H1 (cell line): ENCODE data around the gene EXOC5. TPM values are rescaled to one million over a fixed set of nuclear protein-coding genes. Genes with fewer than 3 reads are reported as not detected.

Source experiments
- CTCF ChIA-PET: fragments of 300-600 bp; sonication (Branson Sonifier 250); formaldehyde crosslinking; loops from one replicate; lab custom pipeline; 2021; ENCODE audit not compliant: partially characterized antibody; lab: Charles Lee
- POLR2A ChIA-PET: fragments of 300-600 bp; sonication (Branson Sonifier 250); formaldehyde crosslinking; loops from one replicate; lab custom pipeline; 2021; ENCODE audit warnings: inconsistent platforms; ENCODE audit not compliant: partially characterized antibody; lab: Charles Lee
- DNase-seq, 2 experiments: peaks; one replicate each; pipeline versions ENCODE4 v3.0.0 to v3.0.0-alpha.2; 2010 to 2022; ENCODE audit warnings: low spot score in 2 of 2, low read depth in 1 of 2, mixed read lengths in 1 of 2
- FAIRE-seq: peaks from 2 replicates; lab custom pipeline; 2011; peaks lifted over from hg19 to GRCh38; lab: Jason Lieb, UNC
- H2AFZ ChIP-seq: 2 replicates; pipeline ENCODE4 v1.8.1; 2012; ENCODE audit warnings: low read length, inconsistent platforms
- H2AK5ac ChIP-seq: 2 replicates; pipeline ENCODE4 v1.6.1; 2013; ENCODE audit warnings: low read depth, low read length
- H2BK120ac ChIP-seq: replicated peaks from 2 replicates; pipeline ENCODE3; 2013; ENCODE audit warnings: low read depth, low read length, inconsistent platforms
- H2BK12ac ChIP-seq: 2 replicates; pipeline ENCODE4 v1.6.1; 2013; ENCODE audit warnings: low read depth, low read length
- H2BK15ac ChIP-seq: 2 replicates; pipeline ENCODE4 v1.6.1; 2013; ENCODE audit warnings: low read length
- H2BK20ac ChIP-seq: 2 replicates; pipeline ENCODE4 v1.6.1; 2013; ENCODE audit warnings: low read length
- H2BK5ac ChIP-seq: 2 replicates; pipeline ENCODE4 v1.6.1; 2013; ENCODE audit warnings: low read depth, low read length
- H3K14ac ChIP-seq: 2 replicates; pipeline ENCODE4 v1.6.1; 2013; ENCODE audit warnings: inconsistent platforms; ENCODE audit not compliant: insufficient read length
- H3K18ac ChIP-seq: 2 replicates; pipeline ENCODE4 v1.6.1; 2013; ENCODE audit warnings: low read length; ENCODE audit errors: extremely low read depth
- H3K23ac ChIP-seq: 2 replicates; pipeline ENCODE4 v1.6.1; 2013; ENCODE audit warnings: inconsistent platforms; ENCODE audit not compliant: insufficient read length
- H3K23me2 ChIP-seq: 2 replicates; pipeline ENCODE4 v1.6.1; 2013; ENCODE audit warnings: low read depth, low read length
- H3K27ac ChIP-seq: 2 replicates; pipeline ENCODE4 v1.6.1; 2011; ENCODE audit warnings: low read depth, low read length, inconsistent platforms
- H3K27me3 ChIP-seq, 4 experiments: replicated peaks in 1 of 4; 1 replicate in 1 of 4; 2 replicates in 3 of 4; pipeline versions ENCODE4 v1.6.1 to v1.8.1; 2011 to 2013; ENCODE audit warnings: low read length in 3 of 4, mild to moderate bottlenecking in 3 of 4, inconsistent platforms in 2 of 4, mixed read lengths in 2 of 4, moderate library complexity in 1 of 4; ENCODE audit not compliant: control insufficient read depth in 3 of 4, insufficient read depth in 3 of 4; ENCODE audit errors: extremely low read depth in 1 of 4
- H3K36me3 ChIP-seq, 4 experiments: 2 replicates each; pipeline versions ENCODE4 v1.6.1 to v1.8.1; 2011 to 2013; ENCODE audit warnings: mild to moderate bottlenecking in 4 of 4, low read length in 3 of 4, moderate library complexity in 2 of 4, control low read depth in 1 of 4, inconsistent platforms in 1 of 4; ENCODE audit not compliant: insufficient read depth in 4 of 4, control insufficient read depth in 2 of 4
- H3K4ac ChIP-seq: replicated peaks from 2 replicates; pipeline ENCODE3; 2013; ENCODE audit warnings: low read length, low read depth, mixed read lengths, inconsistent platforms; ENCODE audit not compliant: insufficient read length
- H3K4me1 ChIP-seq, 4 experiments: replicated peaks in 1 of 4; 1 replicate in 1 of 4; 2 replicates in 3 of 4; pipeline versions ENCODE4 v1.6.1 to v1.8.1; 2011 to 2013; ENCODE audit warnings: low read length in 3 of 4, inconsistent platforms in 2 of 4, mixed read lengths in 1 of 4; ENCODE audit not compliant: insufficient read depth in 4 of 4, control insufficient read depth in 3 of 4
- H3K4me2 ChIP-seq, 2 experiments: 2 replicates each; pipeline versions ENCODE4 v1.6.1 to v1.8.1; 2011 to 2013; ENCODE audit warnings: low read depth in 2 of 2, low read length in 2 of 2, control low read depth in 1 of 2, inconsistent platforms in 1 of 2, mild to moderate bottlenecking in 1 of 2; ENCODE audit not compliant: insufficient read depth in 1 of 2
- H3K4me3 ChIP-seq, 4 experiments: fragments of 200-600, 300-600 bp in 1 of 4; sonication (generic), shearing (Covaris generic), sonication (Bioruptor Twin) in 1 of 4; 2 replicates each; pipeline versions ENCODE4 v1.5.1 to v1.8.1; 2011 to 2016; ENCODE audit warnings: low read length in 4 of 4, low read depth in 3 of 4, control low read depth in 2 of 4, inconsistent platforms in 2 of 4, mild to moderate bottlenecking in 2 of 4, mixed read lengths in 1 of 4, moderate library complexity in 1 of 4; ENCODE audit not compliant: insufficient read depth in 2 of 4; ENCODE audit errors: extremely low read depth in 1 of 4
- H3K56ac ChIP-seq: replicated peaks from 2 replicates; pipeline ENCODE3; 2013; ENCODE audit warnings: low read depth, mild to moderate bottlenecking, mixed read lengths, low read length, inconsistent platforms; ENCODE audit not compliant: insufficient read length
- H3K79me1 ChIP-seq: 2 replicates; pipeline ENCODE4 v1.6.1; 2013; ENCODE audit warnings: low read depth, low read length, control low read depth
- H3K79me2 ChIP-seq, 2 experiments: 2 replicates each; pipeline versions ENCODE4 v1.6.1 to v1.8.1; 2012 to 2013; ENCODE audit warnings: low read length in 2 of 2, mild to moderate bottlenecking in 2 of 2, inconsistent platforms in 1 of 2; ENCODE audit not compliant: insufficient read depth in 2 of 2, control insufficient read depth in 1 of 2
- H3K9ac ChIP-seq, 4 experiments: replicated peaks in 1 of 4; 1 replicate in 1 of 4; 2 replicates in 3 of 4; pipeline versions ENCODE4 v1.6.1 to v1.8.1; 2011 to 2013; ENCODE audit warnings: low read depth in 3 of 4, low read length in 3 of 4, control low read depth in 2 of 4, mild to moderate bottlenecking in 2 of 4, moderate library complexity in 2 of 4, inconsistent platforms in 1 of 4; ENCODE audit errors: extremely low read depth in 1 of 4
- H3K9me3 ChIP-seq, 2 experiments: 2 replicates each; pipeline versions ENCODE4 v1.6.1 to v1.8.1; 2012 to 2013; ENCODE audit warnings: mild to moderate bottlenecking in 2 of 2, moderate library complexity in 2 of 2, control low read depth in 1 of 2, inconsistent platforms in 1 of 2, low read depth in 1 of 2, low read length in 1 of 2, mixed read lengths in 1 of 2; ENCODE audit not compliant: insufficient read depth in 2 of 2
- H4K20me1 ChIP-seq, 2 experiments: replicated peaks in 1 of 2; 2 replicates each; pipeline versions ENCODE3 to v1.8.1; 2011 to 2013; ENCODE audit warnings: inconsistent platforms in 2 of 2, low read length in 2 of 2, mild to moderate bottlenecking in 1 of 2; ENCODE audit not compliant: insufficient read depth in 2 of 2, control insufficient read depth in 1 of 2
- H4K5ac ChIP-seq: 2 replicates; pipeline ENCODE4 v1.6.1; 2013; ENCODE audit warnings: low read length, low read depth, mixed read lengths, inconsistent platforms; ENCODE audit not compliant: insufficient read length
- H4K8ac ChIP-seq: 2 replicates; pipeline ENCODE4 v1.8.0; 2013; ENCODE audit warnings: mild to moderate bottlenecking, moderate library complexity, low read length, inconsistent platforms; ENCODE audit not compliant: insufficient read depth; ENCODE audit errors: extremely low read depth
- H4K91ac ChIP-seq: replicated peaks from 2 replicates; pipeline ENCODE3; 2013; ENCODE audit warnings: low read length, mixed read lengths, inconsistent platforms; ENCODE audit not compliant: insufficient read length
- SIX5 ChIP-seq: IDR thresholded peaks from 2 replicates; pipeline ENCODE4 v1.6.1; 2011; ENCODE audit warnings: mild to moderate bottlenecking, low read depth, low read length
- SP2 ChIP-seq: IDR thresholded peaks from 2 replicates; pipeline ENCODE4 v1.6.1; 2012; ENCODE audit warnings: mild to moderate bottlenecking, low read length, inconsistent platforms
- SP4 ChIP-seq: IDR thresholded peaks from 2 replicates; pipeline ENCODE4 v1.6.1; 2012; ENCODE audit warnings: low read length, inconsistent platforms
- SRF ChIP-seq: IDR thresholded peaks from 2 replicates; pipeline ENCODE4 v1.6.1; 2011; ENCODE audit warnings: mild to moderate bottlenecking, low read depth, low read length, moderate library complexity
- YY1 ChIP-seq: IDR thresholded peaks from 2 replicates; pipeline ENCODE4 v1.6.1; 2011; ENCODE audit warnings: low read depth, mild to moderate bottlenecking, low read length
- WGBS, 2 experiments: shearing (Covaris generic) in 1 of 2; methylation state at CpG; one replicate each; pipeline versions ENCODE4 v1.1.6 to v1.1.7; 2013 to 2015; ENCODE audit warnings: low lambda C conversion rate in 2 of 2, mixed read lengths in 2 of 2, inconsistent platforms in 1 of 2, low coverage in 1 of 2, missing lambda C conversion rate in 1 of 2; ENCODE audit not compliant: insufficient replicate concordance in 2 of 2, insufficient coverage in 1 of 2, insufficient read length in 1 of 2; ENCODE audit errors: extremely low coverage in 1 of 2, missing lambda C conversion rate in 1 of 2; 5-methylcytosine and 5-hydroxymethylcytosine counted together
- polyA plus RNA-seq, 7 experiments: library from polyadenylated mRNA; depleted of rRNA in 3 of 7; stranded (reverse) in 5 of 7; unstranded in 2 of 7; fragments of >200 nt in 5 of 7; fragments of 200-250 nt in 2 of 7; gene quantifications; 1 replicate in 5 of 7; 2 replicates in 1 of 7; 4 replicates in 1 of 7; pipeline versions ENCODE4 v1.2.1 to v1.2.3, GENCODE V29; 2011 to 2013; ENCODE audit warnings: missing spikeins in 2 of 7, mixed read lengths in 2 of 7
- total RNA-seq: library from RNA; stranded (reverse); fragmentation: NEBNext Ultra II Directional; extraction: Animal tissue kit (Norgen Biotek cat#: 25700); gene quantifications from 2 replicates; pipeline ENCODE4 v1.2.1, GENCODE V29; 2021
- TF ChIP-seq, protein P1 (sequence below): IDR thresholded peaks from 2 replicates; pipeline ENCODE4 v1.6.1; 2012; ENCODE audit warnings: low read length, inconsistent platforms

The EXOC5 gene
- total and polyA plus RNA-seq, 2 of the 8 experiments (the other 6 are each of a cell fraction or from before 2014, with no cell fraction given): 23.0 to 86.7 TPM

DNA sequence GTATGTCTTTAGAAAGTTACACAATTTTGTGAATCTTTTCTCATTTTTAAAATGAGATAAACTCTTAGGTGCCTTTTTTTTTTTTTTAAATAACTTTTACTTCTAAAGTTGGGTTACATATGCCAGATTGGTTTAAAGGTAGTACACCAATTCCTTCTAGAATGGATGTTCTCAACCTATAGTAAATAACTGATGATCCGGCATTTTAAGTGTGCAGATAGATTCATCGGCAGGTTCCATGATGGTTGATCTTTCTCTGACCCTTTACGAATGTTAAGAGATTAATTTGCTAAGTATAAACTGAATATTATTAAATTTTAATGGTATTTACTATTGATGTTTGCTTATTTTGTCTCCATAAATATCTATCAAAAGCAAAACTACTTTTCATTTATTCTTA lies 8.4 kb upstream of the EXOC5 start:
- Histone ChIP-seq H4K8ac (no peak overlapping the region), H3K4me3 (no peak overlapping the region), H2AK5ac (no peak overlapping the region), H4K20me1 (peaks cover 0 to 2% of the 10 kb centered on the region in 2 experiments), H3K27ac (no peak overlapping the region), H2AFZ (no peak overlapping the region), H3K79me1 (no peaks in the 10 kb centered on the region), H2BK120ac (no peak overlapping the region), H2BK20ac (no peak overlapping the region), H4K91ac (no peak overlapping the region), H3K27me3 (peaks cover 0 to 1% (median 0%) of the 10 kb centered on the region in 4 experiments; a peak in 1 of 7 replicates), H3K14ac (no peak overlapping the region), H2BK5ac (no peak overlapping the region), H2BK15ac (no peak overlapping the region), H3K9me3 (no peaks in the 10 kb centered on the region), H3K79me2 (peaks cover 0 to 38% of the 10 kb centered on the region in 2 experiments; a peak in 3 of 4 replicates), H3K23ac (no peak overlapping the region), H3K23me2 (no peaks in the 10 kb centered on the region), H4K5ac (no peak overlapping the region), H2BK12ac (no peak overlapping the region), H3K4me1 (no peaks in the 10 kb centered on the region), H3K18ac (no peak overlapping the region), H3K9ac (no peak overlapping the region), H3K56ac (no peak overlapping the region), H3K36me3 (peaks cover 0 to 38% (median 14%) of the 10 kb centered on the region in 4 experiments; a peak in 6 of 8 replicates), H3K4me2 (no peak overlapping the region), H3K4ac (no peak overlapping the region)
- whole genome bisulfite sequencing, 2 experiments: 96% methylated on average over 3 of the region's 3 CpGs; no CpG with 5 or more reads in 1 of the 2 experiments
- DNase-seq: no peak
- TF ChIP-seq, protein P1, sequence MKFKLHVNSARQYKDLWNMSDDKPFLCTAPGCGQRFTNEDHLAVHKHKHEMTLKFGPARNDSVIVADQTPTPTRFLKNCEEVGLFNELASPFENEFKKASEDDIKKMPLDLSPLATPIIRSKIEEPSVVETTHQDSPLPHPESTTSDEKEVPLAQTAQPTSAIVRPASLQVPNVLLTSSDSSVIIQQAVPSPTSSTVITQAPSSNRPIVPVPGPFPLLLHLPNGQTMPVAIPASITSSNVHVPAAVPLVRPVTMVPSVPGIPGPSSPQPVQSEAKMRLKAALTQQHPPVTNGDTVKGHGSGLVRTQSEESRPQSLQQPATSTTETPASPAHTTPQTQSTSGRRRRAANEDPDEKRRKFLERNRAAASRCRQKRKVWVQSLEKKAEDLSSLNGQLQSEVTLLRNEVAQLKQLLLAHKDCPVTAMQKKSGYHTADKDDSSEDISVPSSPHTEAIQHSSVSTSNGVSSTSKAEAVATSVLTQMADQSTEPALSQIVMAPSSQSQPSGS: no peak
- TF ChIP-seq SIX5 (no peak), YY1 (no peak), SP4 (no peak), SP2 (no peak), SRF (no peak)
- ChIA-PET CTCF (interaction anchor here (0.7 kb wide), 1 partner anchor 8 kb away, joined by 3 read pairs; no protein-coding TSS in a partner anchor), POLR2A (interaction anchor here (4.1 kb wide), 1 partner anchor 8 kb away, joined by 26 read pairs; the partner anchor contains the start of genes AP5M1 and EXOC5)
- no peak for FAIRE-seq
